GM12801 (cell line): ENCODE results near the gene PRKG1.

Source experiments
- TF ChIP-seq, protein P1 (sequence below): IDR thresholded peaks from one replicate; pipeline ENCODE4 v1.5.1; 2011; ENCODE audit warnings: control low read depth; ENCODE audit not compliant: insufficient read length; ENCODE audit errors: extremely low read depth

Gene PRKG1

DNA sequence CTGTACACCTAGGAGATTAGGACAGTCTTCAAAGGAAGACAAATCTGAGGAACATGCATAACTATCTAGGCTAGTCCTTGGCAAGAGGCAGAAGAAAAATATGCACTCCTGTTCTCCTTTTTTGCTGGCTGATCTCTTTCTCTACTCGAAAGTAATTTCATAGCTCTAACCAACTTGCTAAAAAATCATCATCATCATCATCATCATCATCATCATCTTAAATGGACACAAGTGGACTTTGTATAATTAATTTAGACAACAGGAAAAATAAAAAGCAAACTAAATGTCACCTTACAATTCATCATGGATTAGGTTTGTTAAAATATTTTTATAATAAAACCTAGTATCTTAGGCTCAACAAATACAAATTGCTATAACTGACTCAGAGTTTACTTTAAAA, 1192.6 kb downstream of the PRKG1 start:
- TF ChIP-seq, protein P1, sequence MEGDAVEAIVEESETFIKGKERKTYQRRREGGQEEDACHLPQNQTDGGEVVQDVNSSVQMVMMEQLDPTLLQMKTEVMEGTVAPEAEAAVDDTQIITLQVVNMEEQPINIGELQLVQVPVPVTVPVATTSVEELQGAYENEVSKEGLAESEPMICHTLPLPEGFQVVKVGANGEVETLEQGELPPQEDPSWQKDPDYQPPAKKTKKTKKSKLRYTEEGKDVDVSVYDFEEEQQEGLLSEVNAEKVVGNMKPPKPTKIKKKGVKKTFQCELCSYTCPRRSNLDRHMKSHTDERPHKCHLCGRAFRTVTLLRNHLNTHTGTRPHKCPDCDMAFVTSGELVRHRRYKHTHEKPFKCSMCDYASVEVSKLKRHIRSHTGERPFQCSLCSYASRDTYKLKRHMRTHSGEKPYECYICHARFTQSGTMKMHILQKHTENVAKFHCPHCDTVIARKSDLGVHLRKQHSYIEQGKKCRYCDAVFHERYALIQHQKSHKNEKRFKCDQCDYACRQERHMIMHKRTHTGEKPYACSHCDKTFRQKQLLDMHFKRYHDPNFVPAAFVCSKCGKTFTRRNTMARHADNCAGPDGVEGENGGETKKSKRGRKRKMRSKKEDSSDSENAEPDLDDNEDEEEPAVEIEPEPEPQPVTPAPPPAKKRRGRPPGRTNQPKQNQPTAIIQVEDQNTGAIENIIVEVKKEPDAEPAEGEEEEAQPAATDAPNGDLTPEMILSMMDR, result no peak

DNA sequence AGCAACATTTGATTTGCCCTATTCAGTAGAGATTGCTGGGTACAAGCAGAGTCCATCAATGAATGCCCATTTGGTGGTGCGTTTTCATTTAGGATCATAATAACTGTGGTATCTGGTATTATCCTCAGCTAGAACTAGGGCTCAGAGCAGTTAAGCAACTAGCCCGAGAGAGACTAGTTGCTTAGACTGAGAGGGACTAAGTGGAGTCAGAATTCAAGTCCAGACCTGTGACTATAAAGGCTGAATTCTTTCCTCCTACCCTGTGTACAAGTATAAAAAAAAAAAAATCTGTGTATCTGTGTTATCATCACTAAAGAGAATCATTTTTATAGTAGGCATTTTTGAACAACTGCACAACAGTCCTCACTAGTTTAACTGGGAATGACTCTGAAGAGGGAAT, 1194.5 kb downstream of the PRKG1 start:
- TF ChIP-seq, protein P1, result no peak

DNA sequence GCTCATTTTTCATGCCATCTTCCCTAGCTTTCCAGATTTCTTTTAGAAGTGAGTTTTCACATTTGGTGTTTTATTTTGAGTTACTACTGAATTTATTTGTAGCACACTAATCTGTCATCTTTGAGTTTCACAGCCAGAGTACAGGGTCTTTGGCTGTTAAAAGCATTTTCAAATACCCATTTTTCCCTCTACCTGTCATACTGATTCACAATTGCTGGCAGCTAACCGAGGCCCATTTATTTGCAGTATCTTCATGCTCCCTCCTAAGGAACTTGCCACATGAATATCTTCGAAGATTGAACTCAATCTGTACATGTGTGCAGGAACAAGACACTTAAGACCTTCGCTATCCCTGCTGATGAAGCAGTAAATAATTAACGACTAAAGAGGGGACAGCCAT, 1194.9 kb downstream of the PRKG1 start:
- TF ChIP-seq, protein P1, result no peak

DNA sequence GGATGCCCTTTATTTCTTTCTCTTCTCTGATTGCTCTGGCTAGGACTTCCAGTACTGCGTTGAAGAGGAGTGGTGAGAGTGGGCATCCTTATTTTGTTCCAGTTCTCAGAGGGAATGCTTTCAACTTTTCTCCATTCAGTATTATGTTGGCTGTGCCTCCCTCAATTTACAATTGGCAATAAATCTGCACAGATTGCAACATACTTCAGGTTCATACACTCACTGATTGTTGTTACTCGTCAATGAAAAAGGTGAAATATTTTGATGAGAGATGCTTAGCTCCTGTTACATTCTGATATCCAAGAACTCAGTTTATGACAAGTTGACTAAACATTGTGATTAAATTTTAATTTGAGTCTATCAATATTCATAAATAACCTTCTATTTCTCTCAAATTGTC, 1201.9 kb downstream of the PRKG1 start:
- TF ChIP-seq, protein P1, result no peak

DNA sequence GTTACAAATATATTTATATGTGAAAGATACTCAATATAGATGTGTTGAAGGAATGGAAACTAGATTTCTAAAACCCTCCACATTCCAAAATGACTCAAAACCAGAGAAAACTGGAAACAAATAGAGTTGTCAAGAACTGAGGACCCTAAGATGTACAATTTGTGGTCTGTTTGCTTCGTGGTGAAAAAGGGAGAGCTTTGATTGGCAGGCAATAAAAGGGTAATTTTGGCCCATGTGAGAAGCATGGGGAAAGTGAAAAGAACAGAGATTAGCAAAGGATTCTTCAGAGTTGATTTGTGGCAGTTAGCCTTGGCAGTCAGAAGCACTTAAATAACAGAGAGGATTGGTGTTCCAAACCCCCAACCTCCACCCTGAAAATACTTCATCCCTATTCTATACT, 1202.7 kb downstream of the PRKG1 start:
- TF ChIP-seq, protein P1, result no peak

DNA sequence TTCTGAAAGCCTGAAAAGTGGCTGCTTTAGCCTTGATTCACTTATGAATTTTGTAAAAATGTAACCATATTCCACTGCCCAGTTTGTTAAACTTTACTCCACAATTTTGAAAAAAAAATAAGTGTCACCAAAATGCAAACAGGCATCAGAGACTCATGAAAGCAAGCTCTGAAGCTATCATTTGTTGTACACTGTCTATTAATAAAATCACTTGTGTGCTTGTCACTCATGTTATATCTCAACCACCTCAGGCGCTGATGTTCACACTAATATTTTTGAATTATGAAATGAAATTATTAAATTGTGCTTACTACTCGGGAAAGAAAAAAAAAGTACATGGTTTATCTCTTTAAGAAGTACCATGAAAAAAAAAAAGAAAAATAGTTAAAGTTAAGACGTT, 1205.3 kb downstream of the PRKG1 start:
- TF ChIP-seq, protein P1, result no peak

DNA sequence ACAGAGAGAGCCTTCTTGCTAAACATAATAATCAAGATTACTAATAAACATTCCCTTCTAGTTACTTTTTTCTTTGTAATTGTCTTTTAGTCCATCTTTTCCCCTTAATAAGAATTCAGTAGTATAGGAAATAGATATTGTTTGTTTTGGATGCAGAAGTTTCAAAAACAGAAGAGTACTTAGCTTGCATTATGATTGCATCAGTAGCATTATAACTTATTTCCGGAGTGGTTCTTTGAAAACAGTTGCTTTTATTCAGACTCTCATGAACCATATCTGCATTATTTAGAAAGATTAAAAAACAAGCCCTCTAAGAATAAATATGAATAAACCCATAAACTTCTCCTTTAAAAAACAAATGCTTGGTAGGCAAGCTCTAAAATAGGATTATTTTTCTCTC, 1205.8 kb downstream of the PRKG1 start:
- TF ChIP-seq, protein P1, result no peak

DNA sequence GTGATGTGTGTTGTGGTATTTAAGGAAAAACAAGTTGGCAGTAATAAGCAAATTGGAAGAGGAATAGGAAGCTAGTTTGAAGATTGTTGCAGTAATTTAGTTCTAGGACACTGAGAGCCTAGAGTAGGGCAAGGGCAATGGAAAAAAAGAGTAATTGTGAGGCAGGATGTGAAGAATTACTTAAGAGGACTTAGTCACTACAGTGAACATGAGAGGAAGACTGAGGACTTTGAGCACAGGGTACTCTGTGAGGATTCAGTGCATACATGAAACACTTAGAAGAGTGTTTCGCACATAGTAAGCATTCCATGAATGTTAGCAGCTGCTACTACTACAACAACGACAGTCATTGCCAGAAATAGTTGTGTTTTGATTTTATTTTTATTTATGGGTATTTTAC, 1208.9 kb downstream of the PRKG1 start:
- TF ChIP-seq, protein P1, result no peak
